Adrenal gland (tissue), 5 donors: ENCODE measurements around the gene RAD52.

Source experiments
- CTCF ChIP-seq, 6 experiments: fragments of 450-650 bp in 4 of 6; fragments of 200-600 bp in 2 of 6; sonication (generic) in 1 of 6; IDR thresholded peaks; 1 replicate in 5 of 6; 2 replicates in 1 of 6; pipeline versions ENCODE4 v1.5.1 to v1.8.0; 2016 to 2021; ENCODE audit warnings: antibody characterized with exemption in 6 of 6, mild to moderate bottlenecking in 2 of 6, moderate library complexity in 1 of 6
- POLR2A ChIP-seq, 2 donors: fragments of 450-650 bp; IDR thresholded peaks; one replicate each; pipeline ENCODE4 v1.6.1; 2017; ENCODE audit warnings: antibody characterized with exemption in 2 of 2, mild to moderate bottlenecking in 2 of 2, moderate library complexity in 1 of 2
- donor health status: DM: no; HTN: no; CAD: no.

GRCh38 chr12:966724-967123 lies 17.2 kb upstream of the RAD52 start:
- TF ChIP-seq CTCF (IDR thresholded peaks at IDR 0.05), result no peak
- TF ChIP-seq POLR2A (IDR thresholded peaks at IDR 0.05), result no peak
